ENCODE data around the gene SUN5.

GRCh38 chr20:32966382-32966781 is 37.9 kb downstream of the SUN5 start:
- TF ChIP-seq TAF1 (IDR thresholded peaks at IDR 0.05; ENCODE audit: borderline replicate concordance, low read depth, low read length): no peak
- TF ChIP-seq POLR2A (IDR thresholded peaks at IDR 0.05; ENCODE audit: low read depth, low read length): no peak

Data from GM12892 (cell line).